Measurements from ENCODE around the gene FAM9C. TPM values are rescaled to one million over a fixed set of nuclear protein-coding genes. Genes with fewer than 3 reads are reported as not detected.

FAM9C gene
- total RNA-seq, 2 experiments from 2014 or later: not detected

- H3K4me3 Mint-ChIP-seq: no peak overlapping the region
- intact Hi-C loops (cut with DNase I, micrococcal nuclease): no loop called here
- H3K27ac Mint-ChIP-seq: no peak overlapping the region
- H3K4me1 Mint-ChIP-seq: peaks cover 46% of the 10 kb centered on the region
- no peak for DNase-seq
- no peaks in the 10 kb centered on the region for H3K27me3 Mint-ChIP-seq
- peaks cover 12% of the 10 kb centered on the region for H3K9me3 Mint-ChIP-seq (ENCODE audit: low read depth)
- CTCF ChIA-PET: interaction anchor here (0.6 to 1.0 kb wide), 2 partner anchors 10 to 106 kb away, joined by 3 read pairs; no protein-coding TSS in a partner anchor
- peaks cover 19% of the 10 kb centered on the region for H3K36me3 Mint-ChIP-seq (ENCODE audit: low read depth)
- ATAC-seq: no peak
- POLR2A ChIA-PET: no interaction called here
Observed at GRCh38 chrX:13059637-13060499, 15.4 kb upstream of the FAM9C start.

- POLR2A ChIA-PET: no interaction called here
- Mint-ChIP-seq H3K36me3 (ENCODE audit: low read depth) (peaks cover 7% of the 10 kb centered on the region), H3K9me3 (ENCODE audit: low read depth) (no peaks in the 10 kb centered on the region), H3K4me3 (no peak overlapping the region), H3K27me3 (no peaks in the 10 kb centered on the region), H3K27ac (peak overlapping the region; percentile 4), H3K4me1 (peaks cover 77% of the 10 kb centered on the region)
- no peak for ATAC-seq
- DNase-seq: peak; percentile 22
- intact Hi-C loops (cut with DNase I, micrococcal nuclease): no loop called here
- CTCF ChIA-PET: no interaction called here
Observed at GRCh38 chrX:13055486-13055885, 11.1 kb upstream of the FAM9C start.

GRCh38 chrX:13053171-13053570, 8.8 kb upstream of the FAM9C start:
- Mint-ChIP-seq H3K36me3 (ENCODE audit: low read depth) (peaks cover 8% of the 10 kb centered on the region), H3K4me1 (peaks cover 71% of the 10 kb centered on the region), H3K27ac (peak overlapping the region; percentile 90), H3K27me3 (no peaks in the 10 kb centered on the region), H3K4me3 (no peak overlapping the region), H3K9me3 (ENCODE audit: low read depth) (peaks cover 3% of the 10 kb centered on the region)
- POLR2A ChIA-PET: interaction anchor here (0.6 to 1.2 kb wide), 2 partner anchors 23 to 328 kb away, joined by 3 read pairs; no protein-coding TSS in a partner anchor
- DNase-seq (no peak), ATAC-seq (peak; percentile 25)
- intact Hi-C loops (cut with DNase I, micrococcal nuclease): loop anchor here in 1 of 2 experiments (2.0 kb wide), 1 partner anchor 24 kb away; no protein-coding TSS in a partner anchor
- CTCF ChIA-PET: interaction anchor here (0.7 kb wide), 1 partner anchor 104 kb away, joined by 3 read pairs; no protein-coding TSS in a partner anchor

- Mint-ChIP-seq H3K4me1 (peaks cover 83% of the 10 kb centered on the region), H3K27ac (peak overlapping the region; percentile 90), H3K36me3 (ENCODE audit: low read depth) (peaks cover 8% of the 10 kb centered on the region), H3K9me3 (ENCODE audit: low read depth) (peaks cover 3% of the 10 kb centered on the region), H3K4me3 (no peak overlapping the region), H3K27me3 (no peaks in the 10 kb centered on the region)
- intact Hi-C loops (cut with DNase I, micrococcal nuclease): loop anchor here (1.0 to 2.0 kb wide), 7 partner anchors 25 to 66 kb away; no protein-coding TSS in a partner anchor
- ChIA-PET CTCF (interaction anchor here (0.8 to 1.9 kb wide), 16 partner anchors 12 to 105 kb away, joined by 3 to 8 read pairs (median 4); no protein-coding TSS in a partner anchor), POLR2A (interaction anchor here (0.6 to 1.6 kb wide), 13 partner anchors 24 to 683 kb away, joined by 3 to 12 read pairs (median 4); partner anchors contain the start of gene TMSB4X)
- DNase-seq: no peak
- ATAC-seq: peak; percentile 81
Observed at GRCh38 chrX:13051529-13052172, 7.2 kb upstream of the FAM9C start.

- ChIA-PET CTCF (interaction anchor here (0.8 to 1.9 kb wide), 14 partner anchors 13 to 104 kb away, joined by 3 to 8 read pairs (median 4); no protein-coding TSS in a partner anchor), POLR2A (interaction anchor here (0.6 to 1.6 kb wide), 13 partner anchors 25 to 684 kb away, joined by 3 to 12 read pairs (median 4); partner anchors contain the start of gene TMSB4X)
- no peak for DNase-seq
- no peaks in the 10 kb centered on the region for H3K27me3 Mint-ChIP-seq
- no peak for ATAC-seq
- H3K36me3 Mint-ChIP-seq (ENCODE audit: low read depth): peaks cover 8% of the 10 kb centered on the region
- intact Hi-C loops (cut with DNase I, micrococcal nuclease): loop anchor here (1.0 to 2.0 kb wide), 6 partner anchors 25 to 66 kb away; no protein-coding TSS in a partner anchor
- peak overlapping the region; percentile 12 for H3K4me3 Mint-ChIP-seq
- H3K9me3 Mint-ChIP-seq (ENCODE audit: low read depth): peaks cover 3% of the 10 kb centered on the region
- peak overlapping the region; percentile 90 for H3K27ac Mint-ChIP-seq
- peaks cover 86% of the 10 kb centered on the region for H3K4me1 Mint-ChIP-seq
Observed at GRCh38 chrX:13051167-13051528, 6.7 kb upstream of the FAM9C start.

- H3K4me3 Mint-ChIP-seq: peak overlapping the region; percentile 28
Observed at GRCh38 chrX:13050151-13050550, 5.7 kb upstream of the FAM9C start.

GRCh38 chrX:13048280-13048679, 3.9 kb upstream of the FAM9C start:
- ATAC-seq (no peak), DNase-seq (no peak)
- H3K27ac Mint-ChIP-seq: no peak overlapping the region
- peaks cover 68% of the 10 kb centered on the region for H3K4me1 Mint-ChIP-seq
- POLR2A ChIA-PET: no interaction called here
- H3K27me3 Mint-ChIP-seq: no peaks in the 10 kb centered on the region
- CTCF ChIA-PET: interaction anchor here (1.0 kb wide), 2 partner anchors 24 to 44 kb away, joined by 3 read pairs; no protein-coding TSS in a partner anchor
- intact Hi-C loops (cut with DNase I, micrococcal nuclease): no loop called here
- peaks cover 8% of the 10 kb centered on the region for H3K36me3 Mint-ChIP-seq (ENCODE audit: low read depth)
- peaks cover 3% of the 10 kb centered on the region for H3K9me3 Mint-ChIP-seq (ENCODE audit: low read depth)
- no peak overlapping the region for H3K4me3 Mint-ChIP-seq

More at GRCh38 chrX:13050151-13050550, 5.7 kb upstream of the FAM9C start:
- DNase-seq: peak; percentile 47
- Mint-ChIP-seq H3K27me3 (no peaks in the 10 kb centered on the region), H3K27ac (peak overlapping the region; percentile 96), H3K4me1 (peaks cover 83% of the 10 kb centered on the region), H3K36me3 (ENCODE audit: low read depth) (peaks cover 8% of the 10 kb centered on the region), H3K9me3 (ENCODE audit: low read depth) (peaks cover 3% of the 10 kb centered on the region)
- ChIA-PET POLR2A (interaction anchor here (1.5 kb wide), 1 partner anchor 72 kb away, joined by 4 read pairs; no protein-coding TSS in a partner anchor), CTCF (interaction anchor here (0.6 to 1.4 kb wide), 5 partner anchors 10 to 438 kb away, joined by 3 to 5 read pairs (median 3); no protein-coding TSS in a partner anchor)
- no peak for ATAC-seq
- intact Hi-C loops (cut with DNase I, micrococcal nuclease): loop anchor here (2.0 kb wide), 2 partner anchors 37 to 45 kb away; no protein-coding TSS in a partner anchor

GRCh38 chrX:13047759-13048158, 3.3 kb upstream of the FAM9C start:
- Mint-ChIP-seq H3K4me1 (peaks cover 67% of the 10 kb centered on the region), H3K4me3 (no peak overlapping the region), H3K27ac (peak overlapping the region; percentile 25), H3K36me3 (ENCODE audit: low read depth) (peaks cover 8% of the 10 kb centered on the region), H3K27me3 (no peaks in the 10 kb centered on the region), H3K9me3 (ENCODE audit: low read depth) (peaks cover 3% of the 10 kb centered on the region)
- intact Hi-C loops (cut with DNase I, micrococcal nuclease): no loop called here
- CTCF ChIA-PET: interaction anchor here (1.0 kb wide), 2 partner anchors 24 to 44 kb away, joined by 3 read pairs; no protein-coding TSS in a partner anchor
- POLR2A ChIA-PET: no interaction called here
- DNase-seq (no peak), ATAC-seq (no peak)

- Mint-ChIP-seq H3K27ac (peak overlapping the region; percentile 42), H3K4me1 (peaks cover 59% of the 10 kb centered on the region), H3K36me3 (ENCODE audit: low read depth) (peaks cover 5% of the 10 kb centered on the region), H3K27me3 (no peaks in the 10 kb centered on the region), H3K4me3 (no peak overlapping the region), H3K9me3 (ENCODE audit: low read depth) (peaks cover 3% of the 10 kb centered on the region)
- ATAC-seq: no peak
- intact Hi-C loops (cut with DNase I, micrococcal nuclease): no loop called here
- DNase-seq: no peak
- ChIA-PET POLR2A (no interaction called here), CTCF (interaction anchor here (0.9 kb wide), 1 partner anchor 13 kb away, joined by 3 read pairs; no protein-coding TSS in a partner anchor)
Observed at GRCh38 chrX:13046141-13046855, 1.9 kb upstream of the FAM9C start.

GRCh38 chrX:13043938-13044337, 482 bp downstream of the FAM9C start:
- POLR2A ChIA-PET: no interaction called here
- ATAC-seq (no peak), DNase-seq (no peak)
- intact Hi-C loops (cut with DNase I, micrococcal nuclease): no loop called here
- no peak overlapping the region for H3K4me3 Mint-ChIP-seq
- peaks cover 48% of the 10 kb centered on the region for H3K4me1 Mint-ChIP-seq
- H3K27ac Mint-ChIP-seq: no peak overlapping the region
- CTCF ChIA-PET: no interaction called here
- no peaks in the 10 kb centered on the region for H3K36me3 Mint-ChIP-seq (ENCODE audit: low read depth)
- H3K27me3 Mint-ChIP-seq: no peaks in the 10 kb centered on the region
- no peaks in the 10 kb centered on the region for H3K9me3 Mint-ChIP-seq (ENCODE audit: low read depth)
